HepG2 (cell line): ENCODE results near the gene SLC11A1. TPM values are rescaled to one million over a fixed set of nuclear protein-coding genes. Genes with fewer than 3 reads are reported as not detected.

ENCODE experiments used
- DMTF1 ChIP-seq: sonication (generic); formaldehyde crosslinking; IDR thresholded peaks from 2 replicates; pipeline ENCODE4 v1.4.0; 2020; ENCODE audit warnings: mild to moderate bottlenecking, missing genetic modification reagents
- FOXA3 ChIP-seq: IDR thresholded peaks from 2 replicates; pipeline ENCODE4 v1.6.1; 2016; ENCODE audit warnings: missing genetic modification reagents, missing compliant biosample characterization
- GATA4 ChIP-seq: sonication (generic); IDR thresholded peaks from 2 replicates; pipeline ENCODE4 v1.6.1; 2016; ENCODE audit warnings: antibody characterized with exemption, low read depth, borderline replicate concordance
- GATAD2A ChIP-seq: IDR thresholded peaks from 2 replicates; pipeline ENCODE4 v1.6.1; 2016
- MATR3 ChIP-seq: sonication (generic); formaldehyde crosslinking; IDR thresholded peaks from 2 replicates; pipeline ENCODE4 v1.4.0; 2020; ENCODE audit warnings: missing genetic modification reagents
- MXD3 ChIP-seq: IDR thresholded peaks from 2 replicates; pipeline ENCODE4 v1.6.1; 2016; ENCODE audit warnings: mild to moderate bottlenecking, missing biosample characterization, missing genetic modification reagents
- SALL1 ChIP-seq: sonication (generic); formaldehyde crosslinking; IDR thresholded peaks from 2 replicates; pipeline ENCODE4 v1.8.0; 2022; ENCODE audit warnings: mild to moderate bottlenecking, missing genetic modification reagents
- SMYD3 ChIP-seq: sonication (generic); formaldehyde crosslinking; IDR thresholded peaks from 2 replicates; pipeline ENCODE4 v1.8.1; 2023; ENCODE audit warnings: mild to moderate bottlenecking, missing genetic modification reagents
- U2AF1 ChIP-seq: fragments of 200-400 bp; formaldehyde crosslinking; optimal IDR thresholded peaks from 2 replicates; pipeline ENCODE3; 2017; ENCODE audit warnings: mild to moderate bottlenecking, low read depth, low read length
- ZBTB44 ChIP-seq: sonication (generic); formaldehyde crosslinking; IDR thresholded peaks from 2 replicates; pipeline ENCODE4 v1.4.0; 2020; ENCODE audit warnings: missing genetic modification reagents
- ZFX ChIP-seq: sonication (generic); formaldehyde crosslinking; IDR thresholded peaks from 2 replicates; pipeline ENCODE4 v1.4.0; 2020; ENCODE audit warnings: mild to moderate bottlenecking, low read depth, missing genetic modification reagents, moderate library complexity
- ZKSCAN8 ChIP-seq: IDR thresholded peaks from 2 replicates; pipeline ENCODE4 v1.6.1; 2016; ENCODE audit warnings: borderline replicate concordance, missing genetic modification reagents, missing compliant biosample characterization
- ZMYM2 ChIP-seq: sonication (generic); formaldehyde crosslinking; IDR thresholded peaks from 2 replicates; pipeline ENCODE4 v1.8.0; 2022; ENCODE audit warnings: mild to moderate bottlenecking, missing genetic modification reagents
- ZNF646 ChIP-seq: sonication (generic); formaldehyde crosslinking; IDR thresholded peaks from 2 replicates; pipeline ENCODE4 v1.9.0; 2021; ENCODE audit warnings: mild to moderate bottlenecking, missing genetic modification reagents
- polyA plus RNA-seq, 8 experiments: library from polyadenylated mRNA; depleted of rRNA in 3 of 8; stranded (reverse) in 7 of 8; unstranded in 1 of 8; fragments of >200 nt; fragmentation: Illumina TruSeq in 4 of 8; extraction: Trizol in 4 of 8; gene quantifications; 2 replicates each; pipeline versions ENCODE4 v1.2.1 to v1.2.3, GENCODE V29; 2011 to 2016; ENCODE audit warnings: low read depth in 4 of 8, missing spikeins in 1 of 8, mixed read lengths in 1 of 8; ENCODE audit not compliant: insufficient read depth in 1 of 8
- total RNA-seq, 5 experiments: library from RNA; depleted of rRNA; stranded (reverse); fragments of >200 nt; fragmentation: Illumina TruSeq; extraction: Trizol; gene quantifications; 2 replicates each; pipeline ENCODE4 v1.2.3, GENCODE V29; 2016; ENCODE audit warnings: low read depth in 1 of 5
- TF ChIP-seq, protein P1 (sequence below): sonication (generic); formaldehyde crosslinking; IDR thresholded peaks from 2 replicates; pipeline ENCODE4 v1.9.0; 2021; ENCODE audit warnings: missing genetic modification reagents, mild to moderate bottlenecking, borderline replicate concordance

SLC11A1 gene
- total and polyA plus RNA-seq, 2 of the 13 experiments (the other 11 are each of a cell fraction or from before 2014, with no cell fraction given), result 0.33 to 2.3 TPM

GRCh38 chr2:218397820-218398436 is 15.9 kb downstream of the SLC11A1 start (continued):
- TF ChIP-seq ZBTB44 (peak; percentile 20; the same call in 1 of the 2 replicates), ZMYM2 (CRISPR knock-in tag) (peak; percentile 100), ZNF646 (no peak), SMYD3 (CRISPR knock-in tag) (peak; percentile 80; the same call in 1 of the 2 replicates), FOXA3 (CRISPR knock-in tag) (peak; percentile 37), MXD3 (CRISPR knock-in tag) (peak; percentile 81; the same call in 1 of the 2 replicates), GATA4 (peak; percentile 83; the same call in 1 of the 2 replicates), GATAD2A (CRISPR knock-in tag) (peak; percentile 82), U2AF1 (peak; percentile 57), MATR3 (CRISPR knock-in tag) (no peak), ZFX (peak; percentile 71), ZKSCAN8 (peak; percentile 75), DMTF1 (peak; percentile 90; the same call in 1 of the 2 replicates), SALL1 (CRISPR knock-in tag) (peak; percentile 82)
- TF ChIP-seq, protein P1, sequence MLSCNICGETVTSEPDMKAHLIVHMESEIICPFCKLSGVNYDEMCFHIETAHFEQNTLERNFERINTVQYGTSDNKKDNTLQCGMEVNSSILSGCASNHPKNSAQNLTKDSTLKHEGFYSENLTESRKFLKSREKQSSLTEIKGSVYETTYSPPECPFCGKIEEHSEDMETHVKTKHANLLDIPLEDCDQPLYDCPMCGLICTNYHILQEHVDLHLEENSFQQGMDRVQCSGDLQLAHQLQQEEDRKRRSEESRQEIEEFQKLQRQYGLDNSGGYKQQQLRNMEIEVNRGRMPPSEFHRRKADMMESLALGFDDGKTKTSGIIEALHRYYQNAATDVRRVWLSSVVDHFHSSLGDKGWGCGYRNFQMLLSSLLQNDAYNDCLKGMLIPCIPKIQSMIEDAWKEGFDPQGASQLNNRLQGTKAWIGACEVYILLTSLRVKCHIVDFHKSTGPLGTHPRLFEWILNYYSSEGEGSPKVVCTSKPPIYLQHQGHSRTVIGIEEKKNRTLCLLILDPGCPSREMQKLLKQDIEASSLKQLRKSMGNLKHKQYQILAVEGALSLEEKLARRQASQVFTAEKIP (CRISPR knock-in tag), result no peak
